DMS79 (cell line): ENCODE data around the gene RANBP1.

Source experiments
- DNase-seq: peaks from one replicate; lab custom pipeline; 2025; lab: John Stamatoyannopoulos, UW

The RANBP1 gene

DNA sequence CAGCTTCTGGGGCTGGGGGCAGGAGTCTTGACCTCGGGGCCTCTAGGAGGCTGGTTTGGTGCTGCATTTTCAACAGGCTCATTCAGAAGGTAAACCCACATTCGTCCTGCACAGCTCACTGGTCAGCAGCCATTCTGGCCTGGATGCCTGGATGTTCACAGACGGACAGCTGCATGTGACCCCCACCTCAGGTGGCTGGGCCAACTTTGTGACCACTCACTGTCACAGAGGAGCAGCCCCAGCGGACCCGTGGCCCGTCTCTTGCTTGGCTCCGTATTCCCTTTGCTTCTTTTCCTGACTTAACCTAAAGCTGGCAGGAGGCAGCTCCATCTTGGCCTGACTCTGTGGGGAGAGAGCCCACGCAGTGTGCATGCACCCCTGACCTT lies 27.6 kb upstream of the RANBP1 start:
- no peak for DNase-seq

GRCh38 chr22:20089226-20089976 lies 26.5 kb upstream of the RANBP1 start:
- DNase-seq, result no peak

DNA sequence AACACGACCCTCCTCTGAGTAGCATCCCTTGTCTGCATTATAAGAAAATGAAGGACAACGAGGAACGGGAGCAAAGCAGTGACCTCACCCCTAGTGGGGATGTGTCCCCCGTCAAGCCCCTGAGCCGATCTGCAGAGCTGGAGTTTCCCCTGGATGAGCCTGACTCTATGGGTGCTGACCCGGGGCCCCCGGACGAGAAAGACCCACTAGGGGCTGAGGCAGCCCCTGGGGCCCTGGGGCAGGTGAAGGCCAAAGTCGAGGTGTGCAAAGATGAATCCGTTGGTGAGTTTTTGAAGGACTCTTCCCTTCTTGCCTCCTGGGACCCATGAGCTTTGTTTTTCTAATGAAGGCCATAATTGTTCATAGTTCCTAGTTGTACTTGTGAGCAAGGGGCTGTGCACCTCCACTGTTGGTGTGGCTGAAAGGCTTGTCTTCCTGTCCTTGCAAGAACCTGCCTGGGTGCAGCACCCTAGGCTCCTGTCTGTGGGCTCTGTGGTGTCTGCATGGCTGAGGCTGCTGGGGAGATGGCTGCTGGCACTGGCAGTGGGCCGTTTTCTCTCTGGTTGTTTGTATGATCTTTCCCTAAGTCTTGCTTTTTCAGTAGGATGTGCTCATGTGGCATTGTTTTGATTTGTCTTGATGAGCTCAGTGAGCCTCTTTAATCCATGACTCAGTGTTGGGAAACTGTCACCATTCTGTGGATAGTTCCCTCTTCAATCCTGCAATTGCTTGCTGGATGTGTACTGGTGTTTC lies 25.8 kb upstream of the RANBP1 start:
- DNase-seq, result no peak

- no peak for DNase-seq
These were observed 25.1 kb upstream of the RANBP1 start for GRCh38 chr22:20090730-20091240.

GRCh38 chr22:20091690-20092476 lies 24.0 kb upstream of the RANBP1 start:
- no peak for DNase-seq

DNA sequence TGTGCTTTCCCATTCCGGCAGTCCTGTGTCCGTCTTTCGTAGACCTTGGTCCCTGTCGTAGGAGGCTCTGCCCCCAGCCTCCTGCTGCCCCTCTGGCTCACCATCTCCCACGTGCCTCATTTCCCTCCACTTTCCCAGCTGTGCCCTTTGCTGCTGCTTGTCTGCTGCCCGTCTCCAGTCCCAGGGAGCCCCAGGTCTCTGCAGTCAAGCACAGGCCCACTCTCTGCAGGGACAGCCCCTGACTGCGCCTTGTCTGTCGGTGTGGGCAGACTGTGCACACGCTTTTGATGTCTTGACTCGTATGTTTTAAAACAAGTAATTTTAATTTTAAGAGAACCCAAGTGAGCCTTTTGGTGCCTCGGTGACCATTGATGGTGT lies 23.4 kb upstream of the RANBP1 start:
- no peak for DNase-seq

- DNase-seq, result no peak
These were observed 22.3 kb upstream of the RANBP1 start for GRCh38 chr22:20093418-20094196.

DNA sequence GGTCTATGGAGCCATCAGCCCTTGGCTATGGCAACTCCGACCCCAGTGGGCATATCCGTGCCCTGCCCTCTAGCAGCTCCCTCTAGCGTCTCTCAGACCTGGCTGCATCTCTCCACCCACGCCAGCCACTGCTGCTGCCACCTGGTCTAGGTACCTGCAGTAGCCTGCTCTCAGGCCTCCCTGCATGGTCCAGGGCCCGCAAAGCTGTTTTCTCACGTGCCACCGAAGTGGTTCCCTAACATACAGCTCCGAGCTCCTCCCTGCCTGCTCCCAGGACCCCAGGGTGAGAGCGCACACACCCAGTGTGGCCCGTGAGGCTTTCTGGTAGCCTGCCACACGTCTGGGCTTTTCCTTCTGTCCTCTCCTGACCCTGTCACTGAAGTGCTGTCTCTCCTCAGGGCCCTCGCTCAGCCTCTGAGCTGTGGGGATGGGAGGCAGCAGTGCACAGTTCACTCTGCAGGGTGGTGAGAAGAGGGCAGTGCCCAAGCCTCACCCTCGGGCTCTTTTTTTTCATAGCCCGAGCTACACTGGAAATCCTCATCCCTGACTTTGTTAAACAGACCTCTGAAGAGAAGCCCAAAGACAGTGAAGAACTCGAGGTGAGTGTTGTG lies 21.6 kb upstream of the RANBP1 start:
- DNase-seq, result no peak

GRCh38 chr22:20095521-20095920 lies 20.4 kb upstream of the RANBP1 start:
- no peak for DNase-seq

DNA sequence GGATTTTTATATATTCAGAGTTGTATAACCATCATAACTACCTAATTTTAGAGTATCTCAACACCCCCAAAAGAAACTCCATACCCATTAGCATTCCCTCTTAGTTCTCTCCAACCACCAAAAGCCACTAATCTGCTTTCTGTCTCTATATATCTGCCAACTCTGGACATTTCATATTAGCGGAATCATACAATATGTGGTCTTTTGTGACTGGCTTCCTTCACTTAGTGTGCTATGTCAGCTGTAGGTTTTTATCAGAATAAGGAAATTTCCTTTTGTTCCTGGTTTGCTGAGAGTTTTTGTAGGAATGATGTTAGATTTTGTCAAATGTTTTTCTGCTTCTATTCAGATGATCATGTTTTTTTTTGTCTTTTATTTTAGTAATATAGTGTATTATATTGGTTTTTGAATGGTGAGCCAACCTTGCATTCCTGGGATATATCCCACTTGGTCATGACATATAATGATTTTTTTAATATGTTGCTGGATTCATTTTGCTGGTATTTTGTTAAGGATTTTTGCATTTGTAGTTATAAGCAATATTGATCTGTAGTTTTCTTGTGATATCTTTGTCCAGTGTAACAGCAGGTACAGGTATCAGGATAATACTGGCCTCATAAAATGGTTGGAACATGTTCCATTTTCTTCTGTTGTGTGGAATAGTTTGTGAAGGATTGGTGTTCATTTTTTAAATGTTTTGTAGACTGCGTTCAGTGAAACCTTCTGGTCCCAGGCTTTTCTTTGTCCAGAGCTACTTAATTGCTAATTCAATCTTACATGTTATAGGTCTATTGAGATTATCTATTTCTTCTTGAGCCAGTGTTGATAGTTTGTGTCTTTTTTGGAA lies 19.1 kb upstream of the RANBP1 start:
- no peak for DNase-seq

GRCh38 chr22:20099099-20099711 lies 16.7 kb upstream of the RANBP1 start:
- DNase-seq, result no peak

- no peak for DNase-seq
These were observed 14.3 kb upstream of the RANBP1 start for GRCh38 chr22:20101638-20102037.

- no peak for DNase-seq
These were observed 13.6 kb upstream of the RANBP1 start for GRCh38 chr22:20102203-20102780.

- DNase-seq, result no peak
These were observed 10.3 kb upstream of the RANBP1 start for GRCh38 chr22:20105456-20106204.

GRCh38 chr22:20106205-20106848 lies 9.6 kb upstream of the RANBP1 start:
- DNase-seq, result no peak

GRCh38 chr22:20106849-20107237 lies 9.1 kb upstream of the RANBP1 start:
- DNase-seq, result no peak

DNA sequence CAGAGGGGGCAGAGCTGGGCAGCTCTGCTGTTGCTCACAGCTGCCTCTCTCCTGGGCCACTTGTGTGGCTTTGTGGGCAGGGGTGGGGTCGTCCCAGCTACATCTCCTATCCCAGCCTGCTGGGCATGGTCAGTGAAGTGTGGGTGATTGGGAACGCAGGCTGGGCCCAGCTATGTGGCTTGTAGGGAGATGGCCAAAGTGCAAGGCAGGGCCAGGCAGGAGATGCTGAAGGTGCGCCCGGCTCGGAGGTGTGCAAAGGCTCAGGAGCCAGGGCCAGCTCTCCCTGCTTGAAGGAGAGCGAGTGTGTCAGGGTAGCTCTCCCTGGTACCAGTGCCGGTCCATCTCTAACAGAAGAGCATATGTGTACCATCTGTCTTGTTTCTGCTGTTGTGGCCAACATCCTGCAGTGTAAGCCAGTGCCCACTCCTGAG lies 8.4 kb upstream of the RANBP1 start:
- no peak for DNase-seq
